HG02981 (cell line): ENCODE data around the gene FIZ1.

Source experiments
- ATAC-seq: cut with Tn5 transposase; IDR thresholded peaks from one replicate; pipeline ENCODE4 v1.9.1; 2021; ENCODE audit warnings: mild to moderate bottlenecking, moderate library complexity; ENCODE audit not compliant: unreplicated experiment

FIZ1 gene

DNA sequence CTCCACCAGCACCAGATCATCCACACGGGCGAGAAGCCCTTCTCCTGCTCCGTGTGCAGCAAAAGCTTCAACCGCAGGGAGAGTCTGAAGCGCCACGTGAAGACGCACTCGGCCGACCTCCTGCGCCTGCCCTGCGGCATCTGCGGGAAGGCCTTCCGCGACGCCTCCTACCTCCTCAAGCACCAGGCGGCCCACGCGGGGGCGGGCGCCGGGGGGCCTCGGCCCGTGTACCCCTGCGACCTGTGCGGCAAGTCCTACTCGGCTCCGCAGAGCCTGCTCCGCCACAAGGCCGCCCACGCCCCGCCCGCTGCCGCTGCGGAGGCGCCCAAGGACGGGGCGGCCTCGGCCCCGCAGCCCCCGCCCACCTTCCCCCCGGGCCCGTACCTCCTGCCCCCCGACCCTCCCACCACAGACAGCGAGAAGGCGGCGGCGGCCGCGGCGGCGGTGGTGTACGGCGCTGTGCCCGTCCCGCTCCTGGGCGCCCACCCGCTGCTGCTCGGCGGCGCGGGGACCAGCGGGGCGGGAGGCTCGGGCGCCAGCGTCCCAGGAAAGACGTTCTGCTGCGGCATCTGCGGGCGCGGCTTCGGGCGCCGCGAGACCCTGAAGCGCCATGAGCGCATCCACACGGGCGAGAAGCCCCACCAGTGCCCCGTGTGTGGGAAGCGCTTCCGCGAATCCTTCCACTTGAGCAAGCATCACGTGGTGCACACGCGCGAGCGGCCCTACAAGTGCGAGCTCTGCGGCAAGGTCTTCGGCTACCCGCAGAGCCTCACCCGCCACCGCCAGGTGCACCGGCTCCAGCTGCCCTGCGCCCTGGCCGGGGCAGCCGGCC, 15.6 kb upstream of the FIZ1 start:
- no peak for ATAC-seq

DNA sequence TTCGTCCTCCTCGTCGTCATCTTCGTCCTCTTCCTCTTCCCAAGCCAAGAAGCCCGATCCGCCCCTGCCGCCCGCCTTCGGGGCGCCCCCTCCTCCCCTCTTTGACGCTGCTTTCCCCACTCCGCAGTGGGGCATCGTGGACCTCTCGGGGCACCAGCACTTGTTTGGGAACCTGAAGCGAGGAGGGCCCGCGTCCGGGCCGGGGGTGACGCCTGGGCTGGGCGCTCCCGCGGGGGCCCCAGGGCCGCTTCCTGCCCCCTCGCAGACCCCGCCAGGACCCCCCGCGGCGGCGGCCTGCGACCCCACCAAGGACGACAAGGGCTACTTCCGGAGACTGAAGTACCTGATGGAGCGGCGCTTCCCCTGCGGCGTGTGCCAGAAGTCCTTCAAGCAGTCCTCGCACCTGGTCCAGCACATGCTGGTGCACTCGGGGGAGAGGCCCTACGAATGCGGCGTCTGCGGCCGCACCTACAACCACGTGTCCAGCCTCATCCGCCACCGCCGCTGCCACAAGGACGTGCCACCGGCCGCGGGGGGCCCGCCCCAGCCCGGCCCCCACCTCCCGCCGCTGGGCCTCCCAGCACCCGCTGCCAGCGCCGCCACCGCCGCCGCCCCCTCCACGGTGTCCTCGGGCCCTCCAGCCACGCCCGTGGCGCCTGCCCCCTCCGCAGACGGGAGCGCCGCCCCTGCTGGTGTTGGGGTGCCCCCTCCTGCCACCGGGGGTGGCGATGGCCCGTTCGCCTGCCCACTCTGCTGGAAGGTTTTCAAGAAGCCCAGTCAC, 14.8 kb upstream of the FIZ1 start:
- ATAC-seq: no peak

DNA sequence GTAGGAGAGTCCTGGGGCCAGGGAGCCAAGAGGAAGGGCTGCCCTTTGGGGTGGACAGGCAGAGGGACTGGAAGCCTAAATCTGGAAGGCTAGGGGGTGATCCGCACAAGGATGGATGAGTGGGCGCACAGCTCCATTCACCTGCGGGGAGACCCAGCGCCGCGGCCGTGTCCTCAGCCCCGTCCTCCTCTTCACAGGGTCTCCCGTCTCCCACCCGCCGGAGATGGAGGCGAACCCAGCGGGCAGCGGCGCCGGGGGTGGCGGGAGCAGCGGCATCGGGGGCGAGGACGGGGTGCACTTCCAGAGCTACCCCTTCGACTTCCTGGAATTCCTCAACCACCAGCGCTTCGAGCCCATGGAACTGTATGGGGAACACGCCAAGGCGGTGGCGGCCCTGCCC, 14.1 kb upstream of the FIZ1 start:
- ATAC-seq: no peak

DNA sequence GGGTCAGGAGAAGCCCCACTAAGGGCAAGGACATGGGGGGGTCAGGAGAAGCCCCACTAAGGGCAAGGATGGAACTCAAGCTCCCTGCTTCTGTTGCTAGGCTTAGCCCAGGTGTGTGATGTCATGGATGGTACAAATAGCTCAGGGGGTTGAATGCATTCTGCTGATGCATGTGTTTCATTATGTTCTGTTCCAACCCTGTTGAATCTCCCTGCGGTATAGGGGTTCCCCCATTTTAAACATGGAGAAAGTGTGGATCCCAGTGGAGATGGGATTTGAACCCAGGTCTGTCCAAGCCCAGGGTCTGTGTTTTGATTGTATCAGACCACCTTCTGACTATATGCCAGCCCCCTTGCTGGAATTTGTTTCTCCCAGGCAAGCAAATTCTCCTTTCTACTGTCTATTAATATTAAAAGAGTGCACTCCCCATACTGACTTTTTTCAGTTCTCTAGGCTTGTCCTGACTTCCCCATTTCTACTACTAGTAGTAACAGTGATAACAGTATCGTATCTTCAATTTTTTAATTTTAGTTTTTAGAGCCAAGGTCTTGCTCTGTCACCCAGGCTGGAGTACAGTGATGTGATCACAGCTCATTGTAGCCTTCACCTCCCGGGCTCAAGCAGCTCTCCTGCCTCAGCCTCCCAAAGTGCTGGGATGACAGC, 12.8 kb upstream of the FIZ1 start:
- no peak for ATAC-seq

DNA sequence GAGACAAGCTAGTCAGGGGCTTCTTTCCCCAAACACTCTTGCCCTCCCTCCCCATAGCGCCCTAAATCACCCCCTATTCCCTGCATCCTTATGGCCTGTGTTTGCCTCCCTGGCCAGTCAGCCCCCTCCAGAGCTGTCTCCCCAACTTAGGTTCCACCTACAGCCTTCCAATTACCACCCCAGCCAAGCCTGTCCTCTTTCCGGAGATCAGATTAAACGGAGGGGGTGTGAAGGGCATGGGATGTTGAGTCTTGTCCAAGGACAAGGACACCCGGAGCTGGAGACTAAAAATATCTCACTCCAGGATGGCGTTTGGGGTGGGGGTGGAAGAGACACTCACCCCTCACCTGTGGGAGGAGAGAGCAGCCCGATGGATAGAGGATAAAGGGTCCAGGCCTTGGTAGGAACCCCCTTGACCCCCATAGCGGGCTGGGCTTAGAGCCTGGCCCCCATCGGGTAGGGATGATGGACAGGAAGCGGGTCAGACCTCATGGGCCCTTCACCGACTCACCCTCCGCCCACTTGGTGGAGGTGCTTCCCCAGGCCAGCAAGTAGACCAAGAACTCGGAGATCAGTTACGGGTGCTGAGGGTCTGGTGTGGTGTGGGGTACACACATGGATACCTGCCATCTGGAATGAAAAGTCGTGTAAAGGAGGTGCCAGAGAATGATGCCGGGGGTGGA, 12.1 kb upstream of the FIZ1 start:
- no peak for ATAC-seq

DNA sequence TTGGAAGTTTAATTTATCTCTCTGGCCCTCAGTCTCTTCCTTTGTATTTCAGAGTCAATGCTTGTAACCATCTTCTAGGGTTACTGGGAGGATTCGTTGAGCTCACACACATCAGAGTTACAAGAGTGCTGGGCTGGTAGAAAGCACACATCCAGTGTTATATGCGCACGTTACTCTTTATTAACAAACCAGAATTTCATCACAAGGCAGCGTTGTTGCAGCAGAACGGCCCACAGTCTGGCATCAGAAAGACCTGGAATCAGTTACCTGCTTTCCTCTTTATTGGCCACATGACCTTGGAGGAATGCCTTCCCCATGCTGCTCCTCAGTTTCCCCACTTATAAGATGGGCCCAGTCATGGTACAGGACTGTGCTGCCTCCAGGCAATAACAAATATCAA, 10.0 kb upstream of the FIZ1 start:
- ATAC-seq: no peak

DNA sequence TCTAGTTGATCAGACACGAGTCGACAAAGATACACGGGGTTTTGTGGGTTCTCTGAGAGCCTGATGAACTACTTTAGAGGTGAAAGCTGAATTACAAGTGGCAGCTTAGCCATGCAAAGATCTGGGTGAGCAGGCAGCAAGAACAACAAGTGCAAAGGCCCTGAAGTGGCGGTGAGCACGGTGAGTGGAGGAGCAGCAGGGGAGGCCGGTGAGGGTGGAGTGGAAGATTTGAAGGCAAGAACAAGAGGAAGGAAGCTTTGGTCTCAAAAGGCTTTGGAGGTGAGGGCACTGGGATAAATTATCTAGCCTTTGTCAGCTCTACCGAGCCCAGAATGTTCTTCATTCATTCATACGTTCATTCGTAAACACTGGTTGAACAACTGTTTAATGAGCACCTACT, 7.5 kb upstream of the FIZ1 start:
- no peak for ATAC-seq

DNA sequence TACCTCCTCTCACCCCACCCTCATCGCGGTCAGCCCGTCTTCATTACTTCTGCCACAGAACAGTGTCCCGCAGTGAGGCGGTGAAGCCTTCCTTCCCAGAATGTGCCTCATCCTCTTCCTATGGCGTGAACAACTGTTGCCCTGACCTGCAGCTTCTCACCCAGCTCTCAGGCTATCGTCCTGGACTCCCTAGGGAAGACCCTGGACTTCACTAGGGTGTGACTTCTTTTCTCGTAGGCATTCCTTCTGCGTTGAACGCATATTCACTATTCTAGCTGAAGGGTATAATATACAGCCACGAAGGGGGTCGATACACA, 7.1 kb upstream of the FIZ1 start:
- ATAC-seq: no peak

DNA sequence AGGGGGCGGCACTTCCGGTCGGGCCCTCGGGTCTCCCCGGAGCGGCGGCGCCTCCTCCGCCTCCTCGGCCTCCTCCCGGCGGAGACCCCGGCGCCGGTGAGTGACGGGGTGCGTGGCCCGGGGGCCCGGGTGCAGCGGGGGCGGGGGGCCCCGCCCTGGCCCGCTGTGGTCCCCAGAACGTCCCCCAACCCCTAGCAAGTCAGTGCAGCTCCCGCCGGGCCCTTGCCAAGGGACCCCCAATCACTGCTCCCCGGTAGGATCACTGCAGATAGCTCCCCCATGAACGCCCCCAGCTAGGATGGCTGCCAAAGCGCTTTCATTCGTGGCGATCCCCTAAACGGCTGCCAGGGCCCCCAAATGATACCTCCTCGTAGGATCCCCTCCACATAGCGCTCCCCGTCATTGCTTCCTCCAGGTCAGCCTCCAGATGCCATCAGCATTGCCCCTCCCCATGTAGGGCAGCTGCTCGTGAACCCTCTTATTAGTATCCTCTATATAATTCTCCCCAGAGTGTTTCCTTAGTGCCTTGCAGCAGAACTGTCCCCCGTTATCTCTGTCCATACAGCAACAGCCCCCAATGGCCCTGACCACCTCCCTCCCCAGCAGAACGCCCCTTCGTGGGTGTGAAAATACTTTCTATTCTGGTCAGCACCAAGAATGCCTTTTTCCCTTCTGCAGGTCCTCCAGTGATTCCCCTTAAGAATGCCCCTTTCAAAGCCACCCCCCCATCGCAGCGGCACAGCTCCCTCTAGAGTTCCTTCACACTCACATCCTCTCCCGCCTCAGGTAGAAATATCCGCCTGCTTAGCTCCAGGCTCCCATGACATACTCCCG, 6.5 kb upstream of the FIZ1 start, which contains the start of gene ZNF865:
ZNF865 (plus strand) TSS at position 11 of the 834 bp plus-strand sequence. CDS start 7,972 bp downstream, outside the sequence.
- peak; percentile 8 for ATAC-seq

DNA sequence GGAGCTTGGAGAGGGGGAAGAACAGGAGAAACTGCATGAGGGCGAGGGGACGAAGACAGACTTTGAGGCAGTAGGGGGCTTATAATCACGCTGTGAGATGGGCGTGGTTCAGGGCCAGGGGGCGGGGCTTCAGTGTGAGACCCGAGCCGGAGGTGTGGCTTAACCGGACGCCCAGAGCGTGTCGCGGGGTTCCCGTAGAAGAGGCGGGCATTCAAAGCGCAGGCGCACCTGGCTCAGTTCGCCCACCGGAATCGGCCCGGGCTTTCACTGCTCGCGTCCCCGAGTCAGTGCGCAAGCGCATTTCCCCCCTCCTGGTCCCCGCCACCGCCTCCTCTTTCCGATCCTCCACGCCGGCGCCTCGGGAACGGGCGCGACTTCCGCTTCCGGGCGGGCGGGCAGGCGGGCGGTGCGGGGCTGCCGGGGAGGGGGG, 5.9 kb upstream of the FIZ1 start:
- peak; percentile 69 for ATAC-seq

DNA sequence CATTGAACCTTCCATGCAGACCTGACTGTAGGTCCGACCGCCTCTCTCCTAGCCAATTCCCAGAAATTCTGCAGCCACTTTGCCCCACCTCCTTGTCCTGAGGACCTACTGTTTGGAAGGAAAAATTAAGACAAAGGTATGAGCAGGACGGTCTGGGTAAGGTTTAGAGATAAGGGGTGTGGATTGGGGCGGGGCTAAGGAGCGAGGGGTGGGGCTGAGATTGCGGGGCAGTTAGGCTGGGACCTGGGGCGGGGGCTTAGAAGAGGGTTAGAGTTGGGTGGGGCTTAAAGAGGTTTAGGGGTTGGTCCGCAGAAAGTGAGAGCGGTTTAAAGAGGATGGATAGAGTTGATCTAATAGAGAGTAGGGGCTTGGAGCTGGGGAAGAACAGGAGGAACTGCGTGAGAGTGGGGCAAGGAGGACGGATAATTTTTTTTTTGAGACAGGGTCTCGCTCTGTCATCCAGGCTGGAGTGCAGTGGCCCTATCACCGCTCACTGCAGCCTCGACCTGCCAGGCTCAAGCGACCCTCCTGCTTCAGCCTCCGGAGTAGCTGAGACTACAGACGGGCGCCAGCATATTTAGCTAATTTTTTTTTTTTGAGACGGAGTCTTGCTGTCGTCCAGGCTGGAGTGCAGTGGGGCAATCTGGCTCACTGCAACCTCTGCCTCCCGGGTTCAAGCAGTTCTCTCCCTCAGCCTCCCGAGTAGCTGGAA, 4.4 kb upstream of the FIZ1 start:
- ATAC-seq: no peak

DNA sequence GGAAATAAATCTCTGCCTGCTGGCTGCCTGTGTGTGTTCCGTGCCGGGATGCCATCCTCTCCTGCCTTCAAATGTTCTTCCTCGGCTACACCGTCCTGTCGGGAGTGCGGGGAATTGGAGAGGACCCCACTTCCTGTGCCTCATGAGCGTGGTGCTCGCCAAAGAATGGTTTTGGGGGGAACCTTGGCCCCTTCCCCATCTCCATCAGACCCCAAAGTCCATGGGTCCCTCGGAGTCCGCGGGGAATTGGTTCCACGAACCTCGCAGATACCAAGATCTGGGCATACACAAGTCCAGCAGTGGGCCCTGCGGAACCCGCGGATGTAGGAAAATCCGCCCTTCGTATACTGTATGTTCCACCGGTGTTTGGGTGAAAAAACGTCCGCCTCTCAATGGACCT, 3.8 kb upstream of the FIZ1 start:
- no peak for ATAC-seq

DNA sequence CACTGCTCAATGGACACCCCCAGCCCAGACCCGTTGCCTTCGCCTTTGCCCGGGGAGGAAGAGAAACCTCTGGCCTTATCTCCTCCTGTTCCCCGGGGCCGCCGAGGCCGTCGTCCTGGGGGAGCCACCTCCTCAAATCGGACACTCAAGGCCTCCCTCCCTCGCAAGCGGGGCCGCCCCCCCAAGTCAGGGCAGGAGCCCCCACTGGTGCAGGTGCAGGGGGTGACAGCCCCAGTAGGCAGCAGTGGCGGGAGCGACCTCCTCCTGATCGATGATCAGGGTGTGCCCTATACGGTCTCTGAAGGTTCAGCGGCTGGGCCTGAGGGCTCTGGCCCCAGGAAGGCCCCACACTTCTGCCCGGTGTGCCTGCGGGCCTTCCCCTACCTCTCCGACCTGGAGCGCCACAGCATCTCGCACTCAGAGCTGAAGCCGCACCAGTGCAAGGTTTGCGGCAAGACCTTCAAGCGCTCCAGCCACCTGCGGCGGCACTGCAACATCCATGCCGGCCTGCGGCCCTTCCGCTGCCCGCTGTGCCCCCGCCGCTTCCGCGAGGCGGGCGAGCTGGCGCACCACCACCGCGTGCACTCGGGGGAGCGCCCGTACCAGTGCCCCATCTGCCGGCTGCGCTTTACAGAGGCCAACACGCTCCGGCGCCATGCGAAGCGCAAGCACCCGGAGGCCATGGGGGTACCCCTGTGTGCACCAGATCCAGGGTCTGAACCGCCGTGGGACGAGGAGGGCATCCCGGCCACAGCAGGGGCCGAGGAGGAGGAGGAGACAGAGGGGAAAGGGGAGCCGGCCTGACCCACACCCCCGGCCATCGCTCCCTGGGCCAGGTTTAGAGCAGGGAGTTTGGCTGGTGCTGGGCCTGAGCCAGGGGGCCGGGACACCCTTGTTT, 3.0 kb upstream of the FIZ1 start:
- ATAC-seq: no peak

DNA sequence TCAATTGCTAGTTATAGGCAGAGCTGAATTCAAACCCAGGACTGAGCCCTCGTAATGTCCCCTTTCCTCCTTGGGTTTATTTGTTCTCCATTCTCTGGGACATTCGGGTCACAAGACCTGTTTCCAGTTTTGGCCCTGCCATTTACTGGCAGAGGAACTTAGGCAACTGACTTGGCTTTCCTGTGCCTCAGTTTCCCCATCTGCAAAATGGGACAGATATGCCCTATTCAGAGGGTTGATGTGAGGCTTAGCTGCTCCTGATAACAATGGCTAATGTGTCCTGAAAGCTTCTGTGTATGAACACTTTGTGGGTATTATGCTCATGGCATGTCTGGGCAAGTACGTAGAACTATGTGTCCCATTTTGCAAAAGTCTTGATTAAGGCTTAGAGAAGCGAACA, 1.8 kb upstream of the FIZ1 start:
- ATAC-seq: no peak

DNA sequence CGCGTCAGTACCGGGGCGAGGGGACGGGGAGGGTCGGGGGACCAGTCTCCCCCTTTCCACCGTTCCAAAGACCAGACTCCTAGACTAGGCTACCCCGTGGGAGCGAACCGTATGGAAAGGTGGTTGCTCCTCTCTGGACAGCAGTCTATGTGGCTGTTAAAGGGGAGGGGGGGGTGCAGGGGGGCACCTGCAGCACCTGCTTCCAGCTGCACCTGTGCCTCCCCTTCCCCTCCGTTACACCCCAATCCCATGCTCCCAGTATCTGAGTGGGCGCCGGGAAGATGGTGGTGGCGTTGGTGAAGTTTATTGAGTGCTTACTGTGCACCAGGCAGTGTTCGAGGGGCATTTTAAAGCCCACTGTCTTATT, 1.3 kb upstream of the FIZ1 start:
- ATAC-seq: no peak

DNA sequence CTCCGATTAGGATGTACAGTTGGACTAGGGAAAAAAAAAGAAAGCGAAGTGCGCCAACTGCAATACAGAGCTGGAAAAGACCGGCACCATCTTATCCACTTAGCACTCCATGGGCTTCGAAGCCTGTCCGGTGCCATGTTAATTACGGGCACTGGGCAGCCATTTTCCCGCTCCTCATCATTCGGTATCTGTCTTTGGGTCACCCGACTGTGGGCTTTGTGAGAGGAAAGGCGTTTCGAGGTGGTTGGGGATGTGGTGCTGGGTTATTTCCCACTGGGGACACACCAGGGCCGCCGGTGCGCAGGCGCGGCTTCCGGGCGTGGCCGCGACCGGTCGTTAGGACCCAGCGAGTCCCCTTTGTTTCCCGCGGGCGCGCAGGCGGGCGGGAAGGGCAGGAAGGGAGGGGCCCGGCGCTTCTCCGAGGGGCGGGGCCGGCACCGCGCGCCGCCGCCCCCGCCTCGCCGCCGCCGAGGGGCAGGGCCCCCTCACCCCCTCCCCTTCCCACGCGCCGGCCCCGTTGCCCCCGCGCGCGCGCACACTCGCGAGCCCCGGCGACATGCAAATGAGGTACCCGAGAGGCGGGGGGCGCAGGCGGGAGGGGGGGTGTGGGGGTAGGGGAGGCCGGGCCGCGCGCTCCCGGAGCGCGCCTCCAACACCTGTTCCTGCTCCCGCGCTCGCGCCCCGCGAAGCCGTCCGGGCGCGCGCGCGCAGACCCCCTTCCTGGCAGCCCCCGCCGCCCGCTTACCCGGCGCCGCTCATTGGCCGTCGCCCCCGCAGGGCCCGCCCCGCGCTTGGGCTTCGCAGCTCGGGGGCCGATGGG, 735 bp upstream of the FIZ1 start, which contains the start of gene ZNF524:
ZNF524 (plus strand) TSS at position 447 of the 820 bp plus-strand sequence. CDS start 1,825 bp downstream, outside the sequence.
- ATAC-seq: peak; percentile 39

DNA sequence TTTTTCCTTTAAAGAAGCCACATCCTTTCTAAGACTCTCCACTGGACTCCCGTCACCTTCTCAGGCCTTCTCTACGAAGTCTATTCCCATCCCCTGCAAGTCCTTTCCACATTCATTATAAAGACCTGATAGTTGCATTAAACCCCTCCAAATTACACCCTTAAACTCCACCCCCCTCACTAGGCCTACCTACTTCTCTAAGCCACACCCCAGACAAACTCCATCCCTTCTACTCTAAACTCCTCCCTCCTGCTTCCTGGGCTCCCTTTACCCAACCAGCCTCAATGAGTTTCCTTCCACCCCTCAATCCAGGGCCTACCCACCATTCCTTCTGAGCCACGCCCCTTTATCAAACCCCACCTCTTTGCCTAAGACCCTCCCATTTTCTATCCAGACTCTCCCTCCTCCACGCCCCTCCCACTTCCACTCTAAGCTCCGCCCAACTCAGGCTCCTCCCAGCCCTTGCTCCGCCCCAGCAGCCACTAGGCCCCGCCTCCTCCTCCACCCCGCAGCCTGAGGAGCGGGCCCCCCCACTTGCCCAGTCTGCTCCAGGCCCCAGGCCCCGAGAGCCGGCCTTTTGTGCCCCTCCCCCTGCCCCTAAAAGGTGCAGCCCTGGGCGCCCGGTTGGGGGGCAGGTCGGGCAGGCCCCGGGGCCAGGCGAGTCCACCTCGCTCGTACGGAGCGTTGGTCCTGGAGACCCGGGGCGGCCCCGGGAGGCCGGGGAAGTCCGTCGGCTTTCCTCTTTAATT, 424 bp downstream of the FIZ1 start:
- peak; percentile 46 for ATAC-seq
